ENCODE results near the gene CLDND1.
A peak's percentile ranks its signal among the peaks of the same experiment; 100 is the strongest.

CLDND1 gene

DNA sequence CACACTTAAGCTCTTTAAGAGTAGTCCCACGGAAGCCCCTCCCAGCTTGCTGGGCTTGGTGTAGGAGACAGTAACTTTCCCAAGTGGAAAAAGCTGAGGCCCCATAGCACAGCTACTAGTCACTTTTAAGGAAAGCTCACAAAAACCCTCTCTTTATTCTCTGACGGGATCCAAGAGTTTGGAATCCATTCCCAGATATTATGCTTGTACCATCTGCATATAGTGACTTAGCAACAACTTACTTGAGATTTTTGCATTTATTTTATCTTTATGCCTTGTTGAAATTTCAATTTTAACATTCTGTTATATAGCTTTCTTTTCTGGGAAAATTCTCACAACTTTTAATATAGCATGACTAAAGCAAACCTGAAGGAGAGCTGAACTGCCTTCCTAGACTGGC, 28.5 kb upstream of the CLDND1 start:
- DNase-seq, result no peak

DNA sequence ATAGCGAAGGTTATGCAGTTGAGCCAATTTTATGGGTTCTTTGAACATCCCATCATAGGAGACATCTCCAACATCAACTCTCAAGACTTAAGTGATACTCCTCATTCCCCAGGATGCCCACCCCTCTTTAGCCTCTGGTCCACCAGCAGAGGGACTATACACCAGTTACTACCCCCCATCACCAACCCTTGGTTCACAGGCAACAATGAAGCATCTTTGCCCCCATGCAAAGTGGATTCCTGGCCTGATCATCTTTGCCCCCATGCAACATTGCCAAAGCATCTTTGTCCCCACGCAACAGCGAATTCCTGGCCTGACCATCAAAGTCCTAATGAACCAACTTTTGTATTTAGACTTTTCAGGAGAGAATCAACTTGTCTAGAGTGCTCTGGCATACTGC, 28.1 kb upstream of the CLDND1 start:
- no peak for DNase-seq

DNA sequence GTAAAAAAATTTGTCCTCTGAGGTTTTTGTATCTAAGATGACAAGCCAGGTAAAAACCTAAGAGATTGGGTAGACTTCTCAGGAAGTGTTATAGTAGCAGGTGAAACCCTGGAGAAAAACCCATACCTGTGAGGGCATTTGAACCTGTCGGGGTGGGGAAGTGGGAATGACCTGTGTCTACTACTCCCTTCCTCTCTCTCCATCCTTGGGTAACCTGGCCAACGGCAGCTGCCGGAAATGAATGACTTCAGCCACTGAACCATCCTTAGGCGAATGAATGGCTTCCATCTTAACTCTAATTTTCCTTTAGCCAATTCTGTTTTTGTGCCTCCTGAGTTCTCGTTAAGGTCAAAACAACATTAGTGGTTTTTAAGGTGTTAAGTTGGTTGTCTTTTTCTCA, 25.8 kb upstream of the CLDND1 start:
- DNase-seq, result no peak

DNA sequence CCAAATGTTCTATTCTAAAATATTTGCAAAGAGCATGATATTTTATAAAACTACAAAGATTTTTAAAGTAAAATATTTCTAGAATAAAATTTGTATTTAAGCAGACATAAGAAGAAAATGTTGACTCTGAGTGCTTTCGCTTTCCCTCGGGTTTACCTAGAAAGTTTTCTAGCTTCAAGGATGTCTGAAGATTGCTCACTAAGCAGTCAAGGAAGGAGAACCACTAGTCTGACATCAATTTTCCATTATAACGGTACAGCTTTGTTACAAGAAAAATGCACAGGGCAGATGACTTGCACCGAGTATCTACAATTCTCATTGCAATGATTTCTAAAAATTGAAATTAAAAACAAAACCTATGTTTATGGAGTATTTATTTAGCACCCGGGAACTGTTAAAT, 23.2 kb upstream of the CLDND1 start:
- no peak for DNase-seq

DNA sequence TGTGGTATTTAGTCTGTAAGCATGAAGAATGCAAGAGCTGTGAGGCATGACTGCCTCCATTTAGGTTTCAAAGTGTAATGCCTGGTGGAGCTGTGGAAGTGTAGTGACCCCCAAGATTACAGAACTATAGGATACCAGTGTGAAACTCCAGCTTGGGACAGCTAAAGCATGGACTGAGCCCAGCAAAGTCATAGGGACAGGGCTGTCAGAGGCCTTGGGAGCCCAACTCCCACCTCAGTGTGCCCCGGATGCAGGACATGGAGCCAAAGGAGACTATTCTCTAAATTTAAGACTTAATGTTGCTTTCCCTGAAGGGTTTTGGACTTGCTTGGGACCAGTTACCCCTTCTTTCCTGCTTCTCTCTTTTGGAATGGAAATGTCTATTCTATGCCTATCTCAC, 19.9 kb upstream of the CLDND1 start:
- no peak for DNase-seq

DNA sequence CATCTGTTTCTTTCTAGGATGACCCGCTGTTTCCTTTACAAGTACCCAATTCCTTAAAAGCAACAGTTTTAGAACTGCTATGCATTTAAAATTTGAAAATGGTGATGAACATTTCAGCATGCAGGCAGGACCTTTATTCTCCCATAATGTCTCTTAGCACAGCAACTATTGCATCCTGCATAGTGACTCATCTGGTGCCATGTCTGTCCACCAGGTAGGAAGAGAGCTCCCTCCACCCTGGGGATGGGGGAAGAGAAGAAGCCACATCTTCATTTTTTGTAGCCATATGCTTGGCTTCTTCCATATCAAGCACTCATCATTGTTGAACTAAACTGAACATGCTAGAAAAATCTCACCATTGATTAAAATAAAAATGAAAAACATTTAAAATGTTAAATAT, 19.0 kb upstream of the CLDND1 start:
- no peak for DNase-seq

DNA sequence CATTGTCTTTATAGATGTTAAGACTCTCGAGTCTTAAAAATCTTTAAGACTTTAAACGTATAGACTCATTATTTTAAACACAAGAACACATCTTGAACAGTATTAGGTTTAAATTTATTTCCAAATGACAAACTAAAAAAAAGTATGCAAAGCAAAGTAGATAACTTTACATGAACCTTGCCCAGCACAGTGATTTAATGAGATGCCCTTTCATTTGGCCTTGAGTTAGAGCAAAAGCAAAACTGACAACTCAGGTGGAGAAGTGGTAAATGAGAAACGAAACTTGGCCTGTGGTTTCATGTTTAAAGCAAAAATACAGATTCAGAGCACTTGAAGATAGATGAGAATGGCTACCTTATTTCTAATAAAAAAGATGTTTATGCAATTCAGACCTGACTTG, 17.6 kb upstream of the CLDND1 start:
- no peak for DNase-seq

DNA sequence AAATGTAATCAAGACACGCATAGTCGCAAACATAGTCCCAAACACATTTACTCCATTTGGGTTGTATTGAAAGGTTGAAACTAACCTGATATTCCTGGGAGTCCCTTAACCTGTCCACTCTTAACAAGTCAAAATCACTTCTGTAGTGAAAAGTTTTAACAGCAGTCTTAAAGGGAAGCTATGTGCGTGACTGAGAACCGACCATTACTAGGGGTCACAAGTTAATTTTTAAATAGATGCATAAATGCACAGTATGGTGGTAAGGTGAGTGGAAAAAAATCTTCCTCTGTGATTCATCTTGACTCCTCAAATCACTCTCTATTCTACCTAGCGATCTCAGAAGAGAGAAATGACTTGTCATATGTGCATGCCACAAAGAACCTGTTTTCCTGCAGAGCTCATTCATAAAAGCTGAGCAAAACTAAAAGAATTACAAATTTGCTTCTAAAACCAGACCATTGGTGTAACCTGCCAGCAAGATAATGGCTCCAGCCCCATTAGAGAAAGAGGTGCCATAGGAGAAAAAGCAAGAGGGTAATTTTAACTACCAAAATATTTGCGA, 13.8 kb upstream of the CLDND1 start:
- no peak for DNase-seq

DNA sequence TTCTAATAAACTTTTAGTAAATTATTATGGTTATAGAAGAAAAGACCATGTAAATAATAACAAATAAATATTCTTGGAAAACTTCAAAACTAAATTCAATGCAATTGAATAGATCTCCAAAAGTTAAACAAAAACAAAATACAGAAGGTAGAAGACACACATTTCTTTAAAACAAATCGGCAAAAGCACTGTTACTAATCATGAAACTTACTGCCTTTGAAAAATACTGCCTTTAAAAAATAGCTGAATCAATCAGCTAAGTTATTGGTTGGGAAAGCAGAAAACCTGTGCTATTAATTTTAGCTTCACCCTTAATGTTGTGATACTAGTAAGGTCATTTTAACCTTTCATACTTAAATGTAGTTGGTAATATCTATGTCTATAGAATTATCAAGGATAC, 12.0 kb upstream of the CLDND1 start:
- DNase-seq, result no peak

DNA sequence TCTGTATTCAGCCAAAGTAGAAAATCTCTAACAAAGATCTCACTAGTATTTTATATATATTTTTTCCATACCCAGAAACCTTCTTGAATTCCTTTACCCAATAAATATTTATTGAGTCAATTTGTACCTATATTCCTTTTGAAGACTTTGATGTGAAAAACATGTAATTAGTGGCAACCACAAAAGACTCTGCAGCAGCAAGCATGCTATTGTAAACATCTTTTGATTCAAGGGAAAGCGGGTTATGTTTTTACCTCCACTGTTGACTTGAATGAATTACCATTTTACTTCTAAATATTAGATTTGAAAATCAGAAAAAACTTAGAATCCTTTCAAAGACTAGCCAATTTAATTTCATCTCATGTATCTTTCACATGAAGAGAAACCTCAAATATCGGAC, 11.5 kb upstream of the CLDND1 start:
- DNase-seq, result no peak

DNA sequence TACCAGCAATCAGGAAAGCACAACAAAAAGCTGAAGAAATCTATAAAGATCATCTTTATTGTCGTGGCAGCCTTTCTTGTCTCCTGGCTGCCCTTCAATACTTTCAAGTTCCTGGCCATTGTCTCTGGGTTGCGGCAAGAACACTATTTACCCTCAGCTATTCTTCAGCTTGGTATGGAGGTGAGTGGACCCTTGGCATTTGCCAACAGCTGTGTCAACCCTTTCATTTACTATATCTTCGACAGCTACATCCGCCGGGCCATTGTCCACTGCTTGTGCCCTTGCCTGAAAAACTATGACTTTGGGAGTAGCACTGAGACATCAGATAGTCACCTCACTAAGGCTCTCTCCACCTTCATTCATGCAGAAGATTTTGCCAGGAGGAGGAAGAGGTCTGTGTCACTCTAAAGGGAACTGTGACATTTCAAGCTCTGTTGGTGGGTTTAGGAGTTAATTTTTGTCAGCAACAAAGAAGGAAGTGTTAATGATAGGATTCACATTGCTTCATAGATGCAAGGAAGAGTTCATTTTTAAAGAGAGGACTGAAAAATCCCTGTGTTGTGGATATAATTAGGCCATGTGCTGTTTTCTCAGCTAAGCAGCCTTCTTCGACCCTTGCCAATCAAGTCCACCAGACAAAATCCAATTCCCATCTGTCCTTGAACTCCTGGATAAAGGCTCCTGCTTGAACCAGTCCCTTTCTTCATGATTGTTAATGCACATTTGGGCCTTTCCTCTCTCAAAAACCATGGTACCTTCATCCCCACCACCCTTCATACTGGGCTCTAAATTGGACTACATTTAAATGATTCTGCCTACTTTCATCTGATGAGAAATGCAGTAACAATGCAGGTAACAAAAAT, 10.2 kb upstream of the CLDND1 start:
- no peak for DNase-seq

DNA sequence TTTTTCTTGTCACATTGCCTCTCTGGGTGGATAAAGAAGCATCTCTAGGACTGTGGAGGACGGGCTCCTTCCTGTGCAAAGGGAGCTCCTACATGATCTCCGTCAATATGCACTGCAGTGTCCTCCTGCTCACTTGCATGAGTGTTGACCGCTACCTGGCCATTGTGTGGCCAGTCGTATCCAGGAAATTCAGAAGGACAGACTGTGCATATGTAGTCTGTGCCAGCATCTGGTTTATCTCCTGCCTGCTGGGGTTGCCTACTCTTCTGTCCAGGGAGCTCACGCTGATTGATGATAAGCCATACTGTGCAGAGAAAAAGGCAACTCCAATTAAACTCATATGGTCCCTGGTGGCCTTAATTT, 9.6 kb upstream of the CLDND1 start:
- no peak for DNase-seq

DNA sequence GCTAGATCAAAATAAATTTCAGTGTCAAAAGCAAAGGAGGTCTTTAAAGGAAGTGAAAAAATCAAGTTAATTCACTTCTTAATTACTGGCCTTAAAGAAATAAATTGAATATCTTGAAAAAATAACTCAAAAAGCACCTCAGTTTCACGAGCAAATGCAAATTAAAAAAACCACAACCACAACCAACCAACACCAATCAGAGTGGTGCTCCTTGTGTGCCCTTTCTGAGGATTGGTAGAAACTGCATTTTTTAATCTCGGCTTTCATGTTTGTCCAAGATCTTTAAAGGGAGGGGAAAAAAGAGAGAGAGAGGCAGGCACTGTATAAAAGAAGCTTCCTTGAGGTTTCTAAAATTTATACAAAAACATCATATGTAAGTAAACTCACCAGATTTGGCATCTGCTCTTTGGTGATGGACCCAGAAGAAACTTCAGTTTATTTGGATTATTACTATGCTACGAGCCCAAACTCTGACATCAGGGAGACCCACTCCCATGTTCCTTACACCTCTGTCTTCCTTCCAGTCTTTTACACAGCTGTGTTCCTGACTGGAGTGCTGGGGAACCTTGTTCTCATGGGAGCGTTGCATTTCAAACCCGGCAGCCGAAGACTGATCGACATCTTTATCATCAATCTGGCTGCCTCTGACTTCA, 9.0 kb upstream of the CLDND1 start, which contains the start of gene GPR15:
Gene GPR15, plus strand, starts transcription at position 357 of the 653 bp plus-strand sequence. Its CDS starts 56 bp downstream, at position 413.
- no peak for DNase-seq

DNA sequence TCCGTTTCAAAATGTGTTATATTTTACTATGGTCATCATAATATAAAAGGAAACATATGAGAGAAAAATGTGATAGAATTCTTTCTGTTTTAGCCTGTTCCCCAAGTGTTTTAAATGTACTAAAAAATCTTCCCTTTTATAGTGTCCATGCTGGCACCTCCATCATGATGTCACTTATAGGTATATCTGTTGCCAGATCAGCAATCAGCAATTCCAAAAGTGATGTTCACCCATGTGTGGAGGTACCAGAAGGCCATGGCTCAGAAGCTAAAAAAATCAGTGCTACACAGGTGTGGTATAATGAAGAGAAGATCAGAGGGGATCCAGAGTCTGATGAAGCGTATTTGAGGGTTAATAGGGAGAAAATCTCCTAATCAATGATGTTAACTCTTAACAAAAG, 8.0 kb upstream of the CLDND1 start:
- DNase-seq, result no peak

DNA sequence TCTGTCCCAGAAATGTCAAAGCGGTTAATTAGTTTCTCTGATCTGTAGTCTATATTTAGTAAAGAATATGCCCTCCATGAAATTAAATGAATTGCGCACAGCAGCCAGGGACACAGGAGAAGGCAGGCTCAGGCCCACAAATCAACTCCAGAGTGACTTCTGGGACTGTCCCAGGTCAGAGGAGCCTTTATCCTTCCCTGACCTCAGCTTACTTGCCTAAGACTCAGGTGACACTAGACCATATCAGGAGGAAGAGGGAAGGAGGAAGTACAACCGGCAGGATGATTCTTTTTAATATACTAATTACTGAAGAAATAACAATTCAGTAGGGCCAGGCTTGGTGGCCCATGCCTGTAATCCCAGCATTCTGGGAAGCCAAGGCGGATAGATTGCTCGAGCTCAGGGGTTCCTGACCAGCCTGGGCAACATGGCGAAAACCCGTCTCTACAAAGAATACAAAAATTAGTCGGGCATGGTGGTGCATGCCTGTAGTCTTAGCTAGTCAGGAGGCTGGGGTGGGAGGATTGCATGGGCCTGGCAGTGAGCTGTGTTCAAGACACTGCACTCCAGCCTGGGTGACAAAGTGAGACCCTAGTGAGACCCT, 7.3 kb upstream of the CLDND1 start:
- DNase-seq, result no peak

DNA sequence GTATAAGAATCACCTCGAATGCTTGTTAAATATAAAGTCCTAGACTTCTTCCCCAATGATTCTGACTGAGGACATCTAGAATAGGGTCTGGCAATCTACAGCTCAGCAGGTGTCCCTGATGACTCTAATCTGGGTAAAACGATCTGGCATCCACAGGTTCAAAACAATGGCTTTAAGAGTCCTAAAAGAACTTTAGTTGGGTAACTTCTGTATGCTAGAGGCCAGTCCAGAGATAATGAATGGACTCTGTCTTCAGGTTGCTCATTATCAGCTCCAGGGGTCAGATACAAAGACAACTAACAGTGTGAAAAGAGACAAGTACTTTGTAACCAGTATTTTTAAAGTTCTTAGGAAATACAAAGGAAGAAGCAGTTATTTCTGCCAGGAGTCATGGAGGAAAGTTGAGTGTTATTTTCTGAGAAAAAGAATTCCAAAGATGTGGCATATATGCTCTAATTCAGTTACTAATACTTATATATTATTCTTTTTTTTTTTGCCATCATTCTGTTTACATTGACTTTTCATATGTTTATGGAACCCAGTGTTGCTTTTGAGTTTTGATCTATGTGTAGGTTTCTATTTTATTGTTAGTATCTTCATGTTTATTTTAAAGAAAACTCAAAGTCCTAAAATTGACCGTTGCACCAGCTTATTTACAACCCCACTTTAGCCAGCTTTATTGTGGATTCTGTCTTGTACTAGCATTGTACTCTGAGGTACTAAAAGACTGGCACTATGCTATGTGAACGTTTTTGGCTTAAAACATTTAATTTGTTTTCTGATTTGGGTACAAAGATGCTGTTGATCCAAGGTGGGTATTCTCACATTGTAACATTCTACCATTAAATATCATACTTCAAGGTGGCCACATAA, 6.0 kb upstream of the CLDND1 start:
- DNase-seq, result no peak

DNA sequence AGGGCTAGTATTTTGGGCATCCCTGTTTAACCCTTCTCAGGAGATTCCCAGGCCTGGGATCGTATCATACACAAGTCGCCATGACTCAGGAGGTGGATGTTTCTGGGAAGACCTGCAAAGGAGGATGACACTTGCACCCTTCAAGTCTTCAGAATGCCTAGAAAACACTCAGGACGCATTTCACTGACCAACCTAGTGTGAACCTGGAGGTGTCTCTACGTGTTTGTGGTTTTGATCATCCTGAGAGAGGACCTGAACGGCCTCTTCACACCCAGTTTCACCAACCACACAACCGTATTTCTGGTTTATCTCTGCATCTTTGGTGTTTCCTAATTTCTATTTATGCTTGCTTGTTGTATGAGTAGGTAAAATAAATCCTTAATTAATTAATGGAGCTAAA, 2.8 kb upstream of the CLDND1 start:
- no peak for DNase-seq

DNA sequence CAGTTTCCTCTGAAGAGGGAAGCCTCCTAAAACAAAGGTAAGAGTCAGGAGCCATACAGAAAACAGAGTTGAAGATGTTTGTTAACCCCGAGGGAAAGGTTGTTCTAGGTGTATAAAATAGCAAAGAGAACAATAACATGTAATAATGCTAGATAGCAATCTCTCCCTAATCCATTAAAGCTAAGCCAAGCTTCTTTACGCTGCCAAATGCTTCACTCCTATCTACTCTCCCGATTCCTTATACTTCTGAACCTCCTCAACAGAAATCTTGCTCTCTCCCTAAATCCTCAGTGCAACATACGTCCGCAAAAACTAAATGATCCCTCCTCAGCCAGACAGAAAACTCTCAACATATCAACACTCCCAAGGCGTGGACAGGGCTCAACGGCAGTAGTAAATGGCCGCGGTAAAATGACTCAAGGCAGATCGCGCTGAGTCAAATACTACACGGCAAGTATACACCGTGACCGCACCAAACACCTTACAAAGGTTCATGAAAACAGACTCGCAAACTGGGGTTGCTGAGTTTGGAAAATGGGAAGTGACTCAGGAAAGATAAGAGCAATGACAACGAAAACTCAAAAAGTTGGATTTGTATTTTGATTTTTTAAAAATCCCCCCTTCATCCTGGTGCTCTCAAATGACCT, 682 bp downstream of the CLDND1 start:
- peak; percentile 68 for DNase-seq

DNA sequence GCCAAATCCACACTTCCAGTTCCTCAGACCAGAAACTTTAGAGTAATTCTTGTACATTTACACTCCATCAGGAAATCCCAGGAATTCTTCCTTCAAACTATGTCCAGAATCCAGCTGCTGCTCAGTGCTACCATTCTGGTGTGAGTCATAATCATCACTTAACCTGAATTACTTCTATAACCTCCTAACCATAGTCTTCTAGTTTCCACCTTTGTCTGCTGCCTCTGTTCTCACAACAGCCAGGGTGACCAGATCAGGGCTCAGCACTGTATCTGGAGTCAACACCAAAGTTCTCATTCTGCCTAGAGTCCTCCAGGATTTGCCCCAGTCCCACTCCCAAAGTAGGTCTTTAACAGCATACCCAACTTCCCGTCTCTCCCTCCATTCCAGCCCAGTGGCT, 3.4 kb downstream of the CLDND1 start:
- no peak for DNase-seq

DNA sequence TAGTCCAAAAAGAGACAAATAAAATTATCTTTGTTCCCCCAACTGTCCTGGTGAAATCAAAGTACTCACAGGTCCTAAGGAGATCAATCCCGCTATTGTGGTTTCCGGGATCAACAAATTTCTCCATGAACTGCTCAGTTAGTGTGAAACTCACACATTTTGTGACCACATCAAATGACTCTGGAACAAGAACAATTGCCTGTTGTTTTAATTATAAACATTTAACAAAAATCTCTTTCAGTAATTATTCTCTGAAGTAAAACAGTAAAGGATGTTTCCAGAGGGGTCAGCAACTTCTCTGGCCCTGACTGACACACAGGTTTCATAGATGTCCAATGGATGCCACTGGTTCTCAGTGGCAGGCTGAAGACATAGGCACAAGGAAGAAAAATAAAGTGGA, 3.9 kb downstream of the CLDND1 start:
- no peak for DNase-seq

DNA sequence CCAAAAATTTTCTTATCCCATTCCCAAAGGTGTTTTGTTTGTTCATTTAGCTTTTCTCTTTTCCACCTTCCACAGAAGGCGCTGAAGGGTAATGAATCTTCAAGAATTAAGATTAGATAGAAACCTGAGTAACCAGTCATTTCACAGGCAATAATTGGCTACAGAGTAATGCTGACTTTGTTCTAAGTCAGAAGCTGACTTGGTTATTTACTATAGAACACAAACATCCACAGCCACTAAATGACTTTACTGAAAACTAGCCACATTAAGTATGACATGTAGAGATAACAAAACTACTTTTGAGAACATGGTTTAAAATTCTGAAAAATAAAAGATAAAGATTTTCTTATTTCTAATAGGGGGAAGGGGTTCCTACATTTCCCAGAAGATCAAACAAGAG, 7.8 kb downstream of the CLDND1 start:
- no peak for DNase-seq

DNA sequence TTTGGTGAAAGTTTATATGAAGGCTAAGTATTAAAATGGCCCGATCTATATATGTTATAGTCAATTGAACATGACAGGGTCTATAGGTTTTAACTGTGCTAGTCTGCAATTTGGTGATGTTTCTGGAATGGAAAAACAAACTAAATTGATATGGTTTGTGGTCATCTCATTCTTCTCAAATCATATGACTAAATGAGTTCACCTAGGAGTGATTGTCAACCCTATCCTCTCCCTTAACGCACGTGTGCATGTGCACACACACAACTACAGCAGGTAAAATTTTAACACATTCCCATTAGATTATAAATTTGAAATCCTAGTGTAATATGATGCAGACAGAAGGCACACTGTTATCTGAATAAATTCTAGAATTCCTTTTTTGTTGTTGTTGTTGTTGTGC, 9.0 kb downstream of the CLDND1 start:
- no peak for DNase-seq

All from amniotic stem cell (primary cell).